NCI-H1694 (cell line): ENCODE measurements around the gene PEX13.
A peak's percentile ranks its signal among the peaks of the same experiment; 100 is the strongest.
"Not testable (repeated sequence)": the region's sequence is repeated elsewhere in the genome, so short reads cannot be mapped to it uniquely, and the experiment has no call there.

Source experiments
- DNase-seq: peaks from one replicate; lab custom pipeline; 2025; lab: John Stamatoyannopoulos, UW

The PEX13 gene, protein sequence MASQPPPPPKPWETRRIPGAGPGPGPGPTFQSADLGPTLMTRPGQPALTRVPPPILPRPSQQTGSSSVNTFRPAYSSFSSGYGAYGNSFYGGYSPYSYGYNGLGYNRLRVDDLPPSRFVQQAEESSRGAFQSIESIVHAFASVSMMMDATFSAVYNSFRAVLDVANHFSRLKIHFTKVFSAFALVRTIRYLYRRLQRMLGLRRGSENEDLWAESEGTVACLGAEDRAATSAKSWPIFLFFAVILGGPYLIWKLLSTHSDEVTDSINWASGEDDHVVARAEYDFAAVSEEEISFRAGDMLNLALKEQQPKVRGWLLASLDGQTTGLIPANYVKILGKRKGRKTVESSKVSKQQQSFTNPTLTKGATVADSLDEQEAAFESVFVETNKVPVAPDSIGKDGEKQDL

DNA sequence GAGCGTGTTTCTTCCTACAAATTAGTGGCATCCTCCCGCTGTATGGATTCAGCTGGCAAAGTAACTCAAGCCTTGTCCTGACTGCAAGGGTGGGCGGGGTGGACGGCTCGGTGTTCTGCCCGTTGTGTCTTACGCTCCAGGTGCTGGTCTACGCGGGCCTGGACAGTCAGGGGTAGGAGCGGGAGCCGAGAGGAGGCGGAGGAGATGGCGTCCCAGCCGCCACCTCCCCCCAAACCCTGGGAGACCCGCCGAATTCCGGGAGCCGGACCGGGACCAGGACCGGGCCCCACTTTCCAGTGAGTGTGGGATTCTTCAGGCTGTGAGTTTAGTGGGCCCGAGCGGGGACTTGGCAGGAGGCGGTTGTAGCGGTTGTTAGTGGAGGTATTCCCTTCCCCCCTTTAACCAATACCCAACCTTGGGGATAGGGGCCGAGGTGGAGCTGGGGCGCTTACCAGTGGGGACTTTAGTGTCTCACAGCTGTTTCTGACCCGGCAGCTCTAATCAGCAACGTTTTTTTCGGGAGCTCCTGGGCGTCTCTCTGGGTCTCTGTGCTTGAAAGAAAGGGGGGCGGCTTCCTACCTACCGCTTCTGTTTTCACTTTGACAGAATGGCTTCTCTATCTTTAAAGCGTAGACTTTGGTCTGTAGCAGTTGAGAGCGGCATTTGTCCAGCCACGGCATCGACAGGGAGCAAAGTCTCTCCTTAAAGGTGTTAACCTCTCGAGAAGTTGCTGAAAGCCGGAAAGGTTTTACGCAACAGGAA lies at the start of gene PEX13, which contains the start of gene PUS10:
Gene PEX13, plus strand, starts transcription at position 165 of the 762 bp plus-strand sequence. Its CDS starts 40 bp downstream, at position 205.
Gene PUS10, minus strand, starts transcription at position 700 of the 762 bp plus-strand sequence. CDS start 6,365 bp downstream, outside the sequence.
- DNase-seq, result peak; percentile 74

DNA sequence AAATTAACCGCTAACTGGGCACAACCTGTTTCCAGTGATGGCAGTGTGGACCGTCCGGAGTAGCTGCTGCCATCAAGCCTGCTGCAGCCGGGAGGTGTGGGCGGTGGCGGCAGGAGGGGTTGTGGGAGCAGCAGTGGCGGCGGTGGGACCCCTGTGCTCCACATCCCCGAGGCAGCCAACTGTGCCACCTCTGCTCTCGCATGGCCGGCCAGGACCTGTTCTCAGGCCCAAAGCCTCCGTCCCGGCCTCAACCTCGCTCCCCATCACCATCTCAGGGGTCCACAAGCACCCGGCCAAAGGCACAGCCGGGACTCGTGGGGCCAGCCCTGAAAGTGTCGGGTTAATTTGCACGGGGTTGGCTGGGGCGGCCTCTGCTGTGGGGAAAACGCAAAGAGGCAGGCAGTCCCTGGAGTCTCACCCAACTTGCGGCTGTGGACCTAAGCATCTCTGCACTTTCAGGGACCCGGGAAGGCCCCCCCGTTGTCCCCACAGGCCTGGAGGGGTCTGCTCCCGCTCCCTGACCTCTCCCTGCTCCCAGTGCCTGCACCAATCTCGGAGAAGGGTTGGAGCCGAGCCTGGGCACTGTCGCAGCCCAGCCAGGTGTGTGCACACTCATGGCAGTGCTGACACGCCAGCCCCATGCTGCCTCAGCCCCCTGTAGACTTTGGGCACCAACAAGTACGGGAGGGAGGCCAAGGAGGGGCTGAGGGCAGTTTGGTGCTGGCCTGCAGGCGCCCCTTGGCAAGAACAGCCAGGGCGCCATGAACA lies 44.4 kb upstream of the PEX13 start:
- no peak for DNase-seq

DNA sequence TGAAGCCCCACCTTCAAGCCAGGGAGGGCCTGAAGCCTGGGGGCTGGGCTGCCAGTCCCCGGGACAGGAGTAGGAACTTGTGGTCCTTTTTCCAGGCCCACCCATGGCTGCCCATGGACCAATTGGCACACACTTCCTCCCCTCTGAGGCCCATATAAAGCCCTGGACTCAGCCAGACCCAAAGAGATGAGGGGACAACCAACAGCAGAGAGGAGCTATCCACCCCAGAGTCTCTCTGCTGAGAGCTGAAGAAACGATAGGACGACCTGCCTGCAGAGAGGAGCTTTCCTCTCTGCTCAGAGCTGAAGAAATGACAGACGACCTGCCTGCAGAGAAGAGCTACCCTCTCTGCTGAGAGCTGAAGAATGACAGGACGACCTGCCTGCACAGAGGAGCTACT lies 43.8 kb upstream of the PEX13 start:
- DNase-seq, result no peak

DNA sequence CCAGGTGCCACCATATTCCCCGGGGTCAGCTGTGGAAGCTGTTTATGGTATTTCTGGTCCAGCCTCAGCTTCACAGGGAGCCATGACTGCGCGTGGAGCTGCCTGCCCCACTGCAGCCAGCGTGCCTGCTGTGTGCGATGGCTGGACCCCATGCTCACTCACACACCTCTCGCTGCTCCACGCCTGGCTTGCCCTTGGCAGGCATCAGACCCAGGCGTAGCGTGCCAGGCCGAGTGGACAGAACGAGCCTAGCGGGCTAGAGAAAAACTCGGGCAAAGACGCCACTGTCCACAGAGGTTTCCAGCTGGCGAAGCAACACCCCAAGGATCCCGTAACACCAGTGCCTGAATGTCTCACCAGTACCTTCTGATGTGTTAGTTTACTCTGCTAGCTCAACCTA lies 42.9 kb upstream of the PEX13 start:
- DNase-seq, result no peak

DNA sequence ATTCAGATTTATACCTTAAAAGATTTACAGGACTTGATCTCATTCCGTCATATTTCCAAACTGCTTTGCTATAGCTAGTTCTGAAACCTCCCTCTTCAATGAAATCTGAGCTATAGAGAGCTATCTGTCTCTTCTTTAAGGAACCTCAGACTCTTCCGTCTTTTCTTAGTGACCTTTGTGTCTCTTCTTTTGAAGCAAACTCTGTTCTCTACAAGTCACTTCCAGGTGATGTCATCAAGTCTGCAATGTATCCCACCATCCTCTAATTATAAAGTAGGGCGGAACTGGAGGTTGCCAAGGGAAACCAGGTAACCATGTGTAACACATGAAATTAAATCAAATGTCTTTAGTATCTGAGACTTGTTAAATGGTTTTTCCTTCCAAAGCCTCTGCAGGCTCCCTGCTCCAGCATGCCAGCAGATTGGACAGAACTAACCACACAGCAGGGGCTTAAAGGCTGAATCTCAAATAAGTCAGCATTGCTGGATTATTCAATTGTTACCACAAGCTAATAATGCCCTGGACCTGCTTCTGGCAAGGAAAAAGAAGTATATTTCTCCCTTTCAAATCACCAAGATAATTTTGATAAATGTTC lies 41.2 kb upstream of the PEX13 start:
- DNase-seq, result no peak

DNA sequence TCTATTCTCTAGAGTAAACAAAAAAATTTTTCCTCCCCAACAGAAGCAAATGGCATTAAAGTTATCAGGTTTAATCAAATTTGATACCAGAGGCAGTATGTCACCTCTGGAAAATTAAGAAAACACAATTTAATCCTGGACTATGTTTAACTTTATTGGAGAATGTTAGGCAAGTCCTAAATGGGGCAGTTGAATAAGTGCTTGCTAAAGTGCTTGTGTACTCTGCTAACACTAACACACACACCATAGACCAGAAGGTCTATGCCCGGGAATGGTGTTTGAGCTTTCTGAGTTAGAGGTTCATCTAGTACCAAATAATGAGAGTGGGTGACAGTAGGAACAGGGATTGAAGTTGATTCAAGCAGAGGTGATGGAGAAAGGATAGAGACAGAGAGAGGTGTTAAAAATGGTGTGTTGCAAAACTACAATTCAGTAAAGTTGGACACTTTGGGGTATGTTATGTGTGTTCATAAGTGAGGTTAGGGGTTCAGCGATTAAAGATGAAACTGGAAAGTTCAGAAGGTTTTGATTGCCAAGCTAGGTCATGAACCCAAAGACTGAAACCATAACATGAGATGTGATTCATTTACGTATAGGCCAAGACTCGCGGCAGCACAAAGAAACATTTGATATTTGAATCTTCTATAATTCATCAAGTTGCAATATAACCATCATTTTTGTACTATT lies 40.5 kb upstream of the PEX13 start:
- no peak for DNase-seq

DNA sequence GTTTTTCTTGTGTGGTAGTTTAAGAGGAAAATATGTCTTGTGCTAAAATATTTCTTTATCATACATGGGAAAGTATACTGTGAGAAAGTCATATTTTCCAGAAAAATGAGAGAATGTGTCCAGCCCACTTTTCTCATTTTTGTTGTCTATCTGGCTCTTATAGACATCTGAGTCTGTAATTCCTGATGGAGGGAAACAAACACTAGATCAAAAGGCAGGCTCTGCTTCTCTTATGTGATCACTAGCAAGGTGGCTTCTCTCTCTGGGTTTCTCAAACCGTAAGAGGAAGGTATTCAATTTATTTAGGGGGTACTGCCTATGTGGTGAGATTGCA lies 40.0 kb upstream of the PEX13 start:
- DNase-seq, result no peak

DNA sequence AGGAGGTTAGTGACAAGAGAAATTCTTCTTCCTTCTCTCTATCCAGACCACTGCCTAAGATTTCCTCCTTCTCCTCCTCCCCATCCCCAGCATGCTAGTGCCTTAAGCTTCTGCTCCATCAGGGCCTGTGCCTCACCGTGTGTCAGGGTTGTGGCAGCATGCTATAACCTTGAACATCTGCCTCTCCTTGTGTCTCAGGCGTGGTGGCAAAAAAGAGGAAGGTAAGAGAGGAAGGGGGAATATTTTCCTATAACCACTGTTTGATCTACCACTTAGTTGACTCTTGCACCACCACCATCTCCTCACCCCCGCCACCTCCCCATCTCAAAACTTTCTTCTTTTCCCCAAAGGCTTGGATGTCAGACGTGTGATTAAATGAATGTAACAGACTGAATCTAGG lies 38.3 kb upstream of the PEX13 start:
- no peak for DNase-seq

DNA sequence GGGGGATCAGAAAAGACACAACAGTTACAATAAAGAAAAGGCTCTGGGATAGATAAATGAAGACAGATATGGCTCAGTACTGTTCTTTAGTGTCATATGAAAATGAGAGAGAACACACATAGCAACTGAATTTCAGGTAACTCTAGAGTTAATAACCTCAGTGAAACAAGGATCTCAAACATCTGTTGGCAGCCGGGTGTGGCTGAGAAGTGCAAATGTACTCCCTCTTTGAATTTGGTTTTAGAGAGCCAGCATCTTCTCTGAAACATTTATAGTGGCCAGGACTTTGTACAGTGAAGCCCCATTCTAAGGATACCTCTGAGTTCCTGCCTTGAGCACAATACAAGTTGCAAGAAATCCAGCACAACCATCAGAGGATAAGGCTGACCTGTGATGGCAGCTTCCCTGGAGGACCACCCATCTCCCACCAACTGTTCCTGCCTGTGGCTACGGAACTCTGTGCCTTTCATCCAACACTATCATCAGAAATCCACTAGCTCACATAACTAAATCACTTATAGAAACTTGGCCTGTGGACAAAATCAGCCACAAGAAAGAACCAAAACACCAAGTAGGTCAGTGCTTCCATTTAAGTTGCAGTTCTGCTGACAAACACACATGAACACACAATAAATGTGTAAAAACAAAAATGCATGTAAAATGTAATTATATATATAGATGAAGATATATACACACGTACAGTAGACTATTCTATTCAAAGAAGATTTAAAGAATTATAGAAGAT lies 37.3 kb upstream of the PEX13 start:
- no peak for DNase-seq

DNA sequence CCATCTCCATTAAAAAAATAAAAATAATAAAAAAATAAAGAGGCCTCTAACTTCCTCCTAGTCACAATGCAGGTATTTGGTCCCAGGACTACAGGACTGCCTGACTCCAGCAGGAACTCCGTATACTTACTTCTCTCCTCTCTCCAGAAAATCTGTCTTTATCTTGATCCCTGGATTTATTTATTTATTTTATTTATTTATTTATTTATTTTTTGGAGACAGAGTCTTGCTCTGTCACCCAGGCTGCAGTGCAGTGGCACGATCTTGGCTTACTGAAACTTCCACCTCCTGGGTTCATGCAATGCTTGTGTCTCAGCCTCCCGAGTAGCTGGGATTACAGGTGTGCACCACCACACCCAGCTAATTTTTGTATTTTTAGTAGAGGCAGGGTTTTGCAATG lies 35.5 kb upstream of the PEX13 start:
- not testable (repeated sequence) for DNase-seq

DNA sequence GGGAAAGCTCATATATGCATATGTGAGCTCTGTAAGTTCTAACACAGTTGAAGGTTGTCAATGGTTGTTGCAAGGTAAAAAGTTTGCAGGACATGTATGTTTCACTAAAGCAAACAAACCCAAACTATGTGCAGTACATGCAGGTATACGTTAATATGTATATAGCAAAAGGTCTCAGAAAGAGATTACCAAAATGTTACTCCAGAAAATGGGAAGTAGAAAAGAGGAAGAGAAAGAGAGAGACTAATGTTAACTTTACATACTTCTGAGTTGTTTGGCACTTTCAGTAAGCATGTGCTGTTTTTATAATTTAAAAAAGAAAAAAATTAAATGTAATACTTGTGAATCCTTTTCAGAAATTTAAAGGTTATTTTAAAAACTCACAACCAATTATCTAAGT lies 32.8 kb upstream of the PEX13 start:
- no peak for DNase-seq

DNA sequence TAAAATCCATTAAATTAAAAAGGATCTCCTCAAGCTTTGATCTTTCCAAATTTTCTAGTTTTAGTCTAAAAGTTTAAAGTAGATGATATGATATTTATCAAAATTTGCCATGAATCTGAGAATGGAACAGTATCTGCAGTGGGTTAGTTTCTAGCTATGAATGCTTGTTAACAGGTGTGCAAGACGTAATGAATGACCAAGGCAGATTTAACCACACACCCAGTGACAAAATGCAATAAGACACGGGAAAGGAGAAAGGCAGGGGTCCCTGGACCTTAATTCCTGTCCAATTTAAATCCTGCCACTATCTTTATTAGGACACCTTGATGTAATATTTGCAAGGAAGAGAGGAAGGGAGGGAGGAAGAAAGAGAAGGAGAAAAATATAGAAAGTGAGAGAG lies 30.5 kb upstream of the PEX13 start:
- no peak for DNase-seq

DNA sequence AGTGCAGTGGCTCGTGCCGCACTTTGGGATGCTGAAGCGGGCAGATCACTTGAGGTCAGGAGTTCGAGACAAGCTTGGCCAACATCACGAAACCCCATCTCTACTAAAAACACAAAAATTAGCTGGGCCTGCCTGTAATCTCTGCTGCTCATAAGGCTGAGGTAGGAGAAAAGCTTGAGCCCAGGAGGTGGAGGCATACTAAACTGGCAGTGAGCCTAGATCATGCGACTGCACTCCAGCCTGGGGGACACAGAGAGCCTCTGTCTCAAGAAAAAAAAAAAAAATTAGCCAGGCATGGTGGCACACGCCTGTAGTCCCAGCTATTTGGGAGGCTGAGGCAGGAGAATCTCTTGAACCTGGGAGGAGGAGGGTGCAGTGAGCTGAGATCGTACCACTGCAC lies 29.9 kb upstream of the PEX13 start:
- DNase-seq, result not testable (repeated sequence)

DNA sequence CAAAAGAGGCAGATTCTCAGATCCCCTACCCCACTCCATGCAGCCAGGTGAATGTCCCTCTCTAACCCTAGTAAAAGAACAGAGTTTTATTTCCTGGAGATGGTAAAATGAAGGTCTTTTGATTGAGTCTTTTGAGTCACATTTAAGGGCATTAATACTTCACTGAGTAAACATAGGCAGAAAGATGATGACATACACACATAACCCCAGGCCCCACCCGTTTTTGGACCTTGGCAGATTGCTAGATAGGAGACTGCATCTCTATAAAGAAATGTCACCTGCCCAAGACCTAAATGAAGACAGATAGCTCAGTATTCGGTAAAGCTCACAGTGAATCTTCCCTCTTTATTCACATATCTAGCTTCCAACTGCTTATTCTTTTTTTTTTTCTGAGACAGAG lies 28.3 kb upstream of the PEX13 start:
- no peak for DNase-seq

DNA sequence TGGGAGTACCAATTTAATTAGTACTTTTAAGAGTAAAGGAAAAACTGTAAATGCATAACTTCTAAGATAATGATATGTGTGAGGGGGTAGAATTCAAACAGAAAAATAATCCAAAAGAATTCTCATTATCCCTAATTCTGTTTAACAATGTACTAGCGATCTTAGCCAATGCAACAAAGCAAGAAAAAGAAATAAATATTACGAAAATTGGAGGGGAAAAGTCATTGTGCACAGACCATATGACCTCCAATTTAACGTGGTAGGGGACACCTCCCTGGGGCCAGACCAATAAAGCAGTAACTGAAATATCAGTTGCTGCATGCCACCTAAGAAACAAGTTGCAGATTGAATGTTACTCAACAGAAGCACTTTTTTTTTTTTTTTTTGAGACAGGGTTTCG lies 25.9 kb upstream of the PEX13 start:
- no peak for DNase-seq

DNA sequence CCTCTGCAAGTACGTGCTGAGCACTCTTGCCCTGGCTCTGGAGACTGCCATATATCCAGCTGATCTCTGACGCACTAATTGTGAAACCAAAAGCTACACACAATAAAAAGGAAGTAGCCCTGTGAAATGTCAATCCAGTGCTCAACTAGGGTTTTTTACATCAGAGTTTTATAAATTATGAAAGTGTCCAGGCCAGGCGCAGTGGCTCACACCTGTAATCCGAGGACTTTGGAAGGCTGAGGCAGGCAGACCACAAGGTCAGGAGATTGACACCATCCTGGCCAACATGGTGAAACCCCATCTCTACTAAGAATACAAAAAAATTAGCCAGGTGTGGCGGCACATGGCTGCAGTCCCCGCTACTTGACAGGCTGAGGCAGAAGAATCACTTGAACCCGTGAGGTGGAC lies 24.5 kb upstream of the PEX13 start:
- DNase-seq, result no peak

DNA sequence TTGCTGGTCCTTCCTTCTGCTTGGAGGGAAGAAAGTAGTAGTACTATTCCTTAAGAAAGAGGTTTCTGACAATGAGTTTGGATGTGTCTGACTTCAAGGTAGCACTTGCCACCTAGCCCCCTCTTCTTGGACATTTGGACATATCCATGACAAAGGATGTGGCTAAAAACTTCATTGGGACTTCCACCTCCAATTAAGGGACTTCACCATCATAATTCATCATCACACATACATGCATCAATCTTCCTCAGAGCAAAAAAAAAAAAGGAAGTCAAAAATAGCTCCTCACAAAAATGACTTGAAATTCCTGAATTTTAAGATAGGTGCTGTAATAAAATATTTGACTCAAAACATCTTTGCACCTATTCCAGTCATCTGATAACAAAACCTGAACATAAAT lies 23.4 kb upstream of the PEX13 start:
- no peak for DNase-seq

DNA sequence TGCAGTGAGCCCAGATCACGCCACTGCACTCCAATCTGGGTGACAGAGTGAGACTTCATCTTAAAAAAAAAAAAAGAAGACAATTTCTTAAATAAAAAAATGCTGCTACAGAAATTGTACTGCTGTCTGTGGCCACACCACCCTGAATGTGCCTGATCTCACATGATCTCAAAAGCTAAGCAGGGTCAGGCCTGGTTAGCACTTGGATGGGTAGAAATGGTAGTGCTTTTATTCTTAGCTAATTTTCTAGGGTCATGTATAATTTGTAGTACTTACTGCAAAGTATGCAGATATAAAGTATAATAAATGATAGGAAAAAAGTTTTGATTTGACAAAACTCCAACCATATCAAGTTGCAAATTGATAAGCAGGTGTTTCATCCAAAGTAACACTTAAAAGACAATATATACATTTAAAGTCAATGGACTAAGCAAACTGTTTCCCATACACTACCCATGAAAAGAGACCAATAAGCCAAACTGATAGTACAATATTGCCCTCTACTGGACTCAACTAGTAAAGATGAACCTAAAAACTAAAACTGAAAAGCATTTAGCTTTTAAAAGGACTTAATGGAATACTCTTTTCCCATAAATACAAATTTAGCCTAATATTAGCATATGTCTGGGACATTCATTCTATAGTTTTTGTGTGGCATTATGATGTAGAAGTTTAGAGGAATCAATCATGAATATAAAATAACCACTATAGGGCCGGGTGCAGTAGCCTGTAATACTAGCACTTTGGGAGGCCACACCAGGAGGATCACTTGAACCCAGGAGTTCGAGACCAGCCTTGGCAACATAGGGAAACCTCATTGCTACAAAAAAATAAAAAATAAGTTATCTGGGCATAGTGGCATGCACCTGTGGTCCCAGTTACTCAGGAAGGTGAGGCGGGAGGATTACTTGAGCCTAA lies 18.6 kb upstream of the PEX13 start:
- peak; percentile 69 for DNase-seq

DNA sequence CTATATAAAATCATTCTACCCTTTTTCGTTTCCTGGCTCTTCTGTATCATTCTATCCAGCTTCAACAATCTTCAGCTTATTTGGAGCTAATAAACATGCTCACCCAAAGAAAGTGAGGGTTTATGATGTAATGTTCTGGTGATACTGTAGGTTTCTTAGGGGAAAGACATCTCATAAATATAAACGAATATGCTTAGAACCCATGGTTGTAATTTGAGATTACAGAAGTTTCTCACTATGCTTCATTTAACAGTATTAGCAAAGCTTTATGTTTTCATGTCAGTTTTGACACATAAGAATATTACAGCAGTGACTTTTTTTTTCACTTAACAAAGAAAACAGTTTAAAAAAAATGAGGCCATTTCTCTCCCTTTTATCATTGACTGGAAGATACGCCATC lies 11.8 kb upstream of the PEX13 start:
- DNase-seq, result no peak
